Glutamatergic neuron (in vitro differentiated cells): ENCODE results near the gene PDE2A. TPM values are rescaled to one million over a fixed set of nuclear protein-coding genes. Genes with fewer than 3 reads are reported as not detected.

Experiments
- DNase-seq: peaks from one replicate; pipeline ENCODE4 v3.0.0; 2022
- H3K27ac Mint-ChIP-seq: one replicate; pipeline ENCODE4 v1.8.0; 2020; ENCODE audit warnings: mild to moderate bottlenecking, mixed read lengths, inconsistent platforms; ENCODE audit not compliant: unreplicated experiment
- H3K27me3 Mint-ChIP-seq: one replicate; pipeline ENCODE4 v1.8.0; 2020; ENCODE audit warnings: mild to moderate bottlenecking, moderate library complexity, mixed read lengths, inconsistent platforms; ENCODE audit not compliant: unreplicated experiment
- H3K36me3 Mint-ChIP-seq: one replicate; pipeline ENCODE4 v1.8.0; 2020; ENCODE audit warnings: mild to moderate bottlenecking, mixed read lengths, inconsistent platforms; ENCODE audit not compliant: unreplicated experiment
- H3K4me1 Mint-ChIP-seq: one replicate; pipeline ENCODE4 v1.8.0; 2020; ENCODE audit warnings: mild to moderate bottlenecking, low read depth, mixed read lengths, inconsistent platforms; ENCODE audit not compliant: unreplicated experiment
- H3K4me3 Mint-ChIP-seq: one replicate; pipeline ENCODE4 v1.8.0; 2020; ENCODE audit warnings: mild to moderate bottlenecking, mixed read lengths, inconsistent platforms; ENCODE audit not compliant: unreplicated experiment
- H3K9me3 Mint-ChIP-seq: one replicate; pipeline ENCODE4 v1.8.0; 2020; ENCODE audit warnings: mild to moderate bottlenecking, moderate library complexity, mixed read lengths, inconsistent platforms; ENCODE audit not compliant: unreplicated experiment
- total RNA-seq: library from RNA; stranded (reverse); fragmentation: NEBNext Ultra II Directional; extraction: Animal tissue kit (Norgen Biotek cat#: 25700); gene quantifications from one replicate; pipeline ENCODE4 v1.2.1, GENCODE V29; 2021; ENCODE audit not compliant: unreplicated experiment
- TF ChIP-seq, protein P1 (sequence below): fragments of 200-600 bp; sonication (generic); IDR thresholded peaks from one replicate; pipeline ENCODE4 v1.5.0; 2021; ENCODE audit not compliant: partially characterized antibody, unreplicated experiment

The PDE2A gene
- total RNA-seq, 1 donor from 2014 or later = 16.9 TPM

- Mint-ChIP-seq H3K4me1 (peaks cover 13% of the 10 kb centered on the region), H3K27me3 (peaks cover 16% of the 10 kb centered on the region), H3K4me3 (no peak overlapping the region), H3K9me3 (peaks cover 6% of the 10 kb centered on the region), H3K27ac (no peak overlapping the region), H3K36me3 (no peaks in the 10 kb centered on the region)
- no peak for DNase-seq
- TF ChIP-seq, protein P1, sequence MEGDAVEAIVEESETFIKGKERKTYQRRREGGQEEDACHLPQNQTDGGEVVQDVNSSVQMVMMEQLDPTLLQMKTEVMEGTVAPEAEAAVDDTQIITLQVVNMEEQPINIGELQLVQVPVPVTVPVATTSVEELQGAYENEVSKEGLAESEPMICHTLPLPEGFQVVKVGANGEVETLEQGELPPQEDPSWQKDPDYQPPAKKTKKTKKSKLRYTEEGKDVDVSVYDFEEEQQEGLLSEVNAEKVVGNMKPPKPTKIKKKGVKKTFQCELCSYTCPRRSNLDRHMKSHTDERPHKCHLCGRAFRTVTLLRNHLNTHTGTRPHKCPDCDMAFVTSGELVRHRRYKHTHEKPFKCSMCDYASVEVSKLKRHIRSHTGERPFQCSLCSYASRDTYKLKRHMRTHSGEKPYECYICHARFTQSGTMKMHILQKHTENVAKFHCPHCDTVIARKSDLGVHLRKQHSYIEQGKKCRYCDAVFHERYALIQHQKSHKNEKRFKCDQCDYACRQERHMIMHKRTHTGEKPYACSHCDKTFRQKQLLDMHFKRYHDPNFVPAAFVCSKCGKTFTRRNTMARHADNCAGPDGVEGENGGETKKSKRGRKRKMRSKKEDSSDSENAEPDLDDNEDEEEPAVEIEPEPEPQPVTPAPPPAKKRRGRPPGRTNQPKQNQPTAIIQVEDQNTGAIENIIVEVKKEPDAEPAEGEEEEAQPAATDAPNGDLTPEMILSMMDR = no peak
Measured at GRCh38 chr11:72600557-72600956, 73.7 kb downstream of the PDE2A start.

- TF ChIP-seq, protein P1 = no peak
- Mint-ChIP-seq H3K27ac (no peak overlapping the region), H3K36me3 (no peaks in the 10 kb centered on the region), H3K9me3 (peaks cover 6% of the 10 kb centered on the region), H3K27me3 (peaks cover 16% of the 10 kb centered on the region), H3K4me1 (peaks cover 22% of the 10 kb centered on the region), H3K4me3 (peak overlapping the region; percentile 22)
- DNase-seq = no peak
Measured at GRCh38 chr11:72599325-72600117, 74.7 kb downstream of the PDE2A start.

- Mint-ChIP-seq H3K4me3 (no peak overlapping the region), H3K4me1 (peaks cover 28% of the 10 kb centered on the region), H3K9me3 (peaks cover 8% of the 10 kb centered on the region), H3K27me3 (peaks cover 17% of the 10 kb centered on the region), H3K36me3 (no peaks in the 10 kb centered on the region), H3K27ac (no peak overlapping the region)
- DNase-seq = peak; percentile 60
- TF ChIP-seq, protein P1 = peak; percentile 38
Measured at GRCh38 chr11:72598906-72599305, 75.3 kb downstream of the PDE2A start.

GRCh38 chr11:72598466-72598865 is 75.8 kb downstream of the PDE2A start:
- Mint-ChIP-seq H3K36me3 (no peaks in the 10 kb centered on the region), H3K27me3 (peaks cover 17% of the 10 kb centered on the region), H3K4me1 (peaks cover 31% of the 10 kb centered on the region), H3K4me3 (no peak overlapping the region), H3K27ac (no peak overlapping the region), H3K9me3 (peaks cover 10% of the 10 kb centered on the region)
- TF ChIP-seq, protein P1 = no peak
- DNase-seq = no peak

DNA sequence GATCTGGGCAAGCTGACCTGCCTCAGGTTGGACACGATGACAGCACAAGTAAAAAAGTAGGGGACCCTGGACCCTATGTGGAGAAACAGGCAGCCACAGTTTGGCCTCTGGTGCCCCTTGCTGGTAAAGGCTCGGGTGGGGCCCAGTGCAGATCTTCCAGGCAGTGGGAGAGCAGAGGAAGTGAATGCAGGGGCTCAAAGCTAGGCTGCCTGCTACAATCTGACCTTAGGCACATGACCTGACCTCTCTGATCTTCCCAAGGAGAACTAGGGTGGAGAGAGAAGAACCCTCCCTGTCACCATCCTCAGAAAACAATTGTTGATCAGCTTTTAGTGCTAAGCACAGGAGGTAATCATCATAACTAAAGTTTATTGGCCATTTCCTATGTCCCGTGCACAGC is 76.5 kb downstream of the PDE2A start:
- Mint-ChIP-seq H3K27ac (no peak overlapping the region), H3K36me3 (no peaks in the 10 kb centered on the region), H3K27me3 (peaks cover 15% of the 10 kb centered on the region), H3K4me1 (peaks cover 31% of the 10 kb centered on the region), H3K4me3 (no peak overlapping the region), H3K9me3 (peaks cover 10% of the 10 kb centered on the region)
- TF ChIP-seq, protein P1 = no peak
- no peak for DNase-seq
